DND-41 (cell line): ENCODE results near the gene NCAPD2.

Experiments used
- ATAC-seq: fragments of 200-7000 bp; cut with Tn5 transposase; 3 replicates; pipeline ENCODE4 v1.9.1; 2021; ENCODE audit warnings: low read depth; ENCODE audit not compliant: insufficient read depth
- DNase-seq: peaks from one replicate; pipeline ENCODE4 v3.0.0-alpha.2; 2020
- H2AFZ ChIP-seq: 2 replicates; pipeline ENCODE4 v1.6.0; 2012; ENCODE audit warnings: low read depth, low read length
- H3K27ac ChIP-seq: 2 replicates; pipeline ENCODE4 v1.5.1; 2012; ENCODE audit warnings: low read length, inconsistent platforms
- H3K27me3 ChIP-seq: fragments of 200-600 bp; sonication (generic); 2 replicates; pipeline ENCODE4 v1.6.0; 2012; ENCODE audit warnings: low read length, mild to moderate bottlenecking, inconsistent platforms; ENCODE audit not compliant: insufficient read depth, poor library complexity
- H3K36me3 ChIP-seq: 2 replicates; pipeline ENCODE4 v1.5.1; 2012; ENCODE audit warnings: low read length, inconsistent platforms; ENCODE audit not compliant: insufficient read depth
- H3K4me1 ChIP-seq: 2 replicates; pipeline ENCODE4 v1.5.1; 2012; ENCODE audit warnings: mild to moderate bottlenecking, low read length; ENCODE audit not compliant: insufficient read depth
- H3K4me2 ChIP-seq: 2 replicates; pipeline ENCODE4 v1.6.0; 2012; ENCODE audit warnings: mild to moderate bottlenecking, moderate library complexity, low read length, inconsistent platforms; ENCODE audit not compliant: insufficient read depth
- H3K4me3 ChIP-seq, 2 experiments: fragments of 200-600 bp in 1 of 2; shearing (Covaris generic) in 1 of 2; 2 replicates each; pipeline ENCODE4 v1.5.1; 2012 to 2016; ENCODE audit warnings: inconsistent platforms in 2 of 2, low read length in 2 of 2, mild to moderate bottlenecking in 2 of 2, low read depth in 1 of 2, moderate library complexity in 1 of 2
- H3K79me2 ChIP-seq: 2 replicates; pipeline ENCODE4 v1.6.0; 2012; ENCODE audit warnings: low read length, inconsistent platforms; ENCODE audit not compliant: insufficient read depth
- H3K9ac ChIP-seq: 2 replicates; pipeline ENCODE4 v1.6.0; 2012; ENCODE audit warnings: low read depth, mild to moderate bottlenecking, inconsistent platforms, low read length, moderate library complexity
- H3K9me3 ChIP-seq: 2 replicates; pipeline ENCODE4 v1.5.1; 2012; ENCODE audit warnings: low read length, moderate library complexity, mild to moderate bottlenecking, inconsistent platforms; ENCODE audit not compliant: insufficient read depth, severe bottlenecking
- H4K20me1 ChIP-seq: 2 replicates; pipeline ENCODE4 v1.6.0; 2012; ENCODE audit warnings: low read length; ENCODE audit not compliant: insufficient read depth
- EZH2 ChIP-seq: IDR thresholded peaks from 3 replicates; pipeline ENCODE4 v1.6.1; 2012; ENCODE audit warnings: borderline replicate concordance, low read depth, mild to moderate bottlenecking, moderate library complexity, low read length, inconsistent platforms; ENCODE audit not compliant: severe bottlenecking
- TF ChIP-seq, protein P1 (sequence below): IDR thresholded peaks from 2 replicates; pipeline ENCODE4 v1.5.1; 2012; ENCODE audit warnings: borderline replicate concordance, low read length, moderate library complexity, mild to moderate bottlenecking; ENCODE audit not compliant: poor library complexity, severe bottlenecking; ENCODE audit errors: extremely low read depth

The NCAPD2 gene

DNA sequence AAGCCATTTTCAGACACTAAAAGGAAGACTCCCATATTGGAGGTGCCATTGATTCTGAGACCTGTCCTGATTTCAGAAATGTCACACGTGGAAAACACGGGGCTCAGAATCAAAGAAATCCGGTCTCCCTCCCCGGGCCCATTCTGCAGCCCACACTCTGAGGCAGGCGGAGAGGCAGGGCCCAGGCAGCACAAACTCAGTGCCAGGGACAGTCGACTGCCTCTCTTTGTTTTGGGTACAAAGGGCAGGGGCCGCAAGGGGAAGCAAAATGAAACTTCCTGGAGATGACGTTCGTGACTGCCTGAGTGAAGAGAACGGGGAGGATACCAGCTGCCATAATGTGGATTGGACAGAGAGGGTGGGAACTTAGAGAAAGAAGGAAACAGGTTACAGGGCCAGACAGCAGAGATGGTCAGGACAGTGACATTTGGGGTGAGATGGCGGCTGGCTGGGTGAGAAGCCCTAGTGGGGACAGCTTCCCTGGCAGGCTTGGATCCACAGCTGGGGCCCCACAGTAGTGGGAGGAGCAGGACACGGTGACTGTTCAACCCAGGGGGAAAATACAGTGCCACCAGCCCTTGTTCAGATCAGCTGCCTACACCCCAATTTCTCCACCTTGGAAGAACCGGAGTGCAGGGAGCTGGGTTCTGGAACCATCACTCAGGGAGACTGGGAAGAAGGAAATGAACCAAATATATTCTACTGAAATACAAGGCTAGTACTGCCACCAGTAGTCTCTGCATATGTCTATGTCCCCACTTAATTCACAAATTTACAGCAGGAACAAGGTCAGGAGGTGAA, 48.5 kb downstream of the NCAPD2 start:
- peak overlapping the region; percentile 51 for H3K27ac ChIP-seq
- no peak overlapping the region for H3K4me2 ChIP-seq

DNA sequence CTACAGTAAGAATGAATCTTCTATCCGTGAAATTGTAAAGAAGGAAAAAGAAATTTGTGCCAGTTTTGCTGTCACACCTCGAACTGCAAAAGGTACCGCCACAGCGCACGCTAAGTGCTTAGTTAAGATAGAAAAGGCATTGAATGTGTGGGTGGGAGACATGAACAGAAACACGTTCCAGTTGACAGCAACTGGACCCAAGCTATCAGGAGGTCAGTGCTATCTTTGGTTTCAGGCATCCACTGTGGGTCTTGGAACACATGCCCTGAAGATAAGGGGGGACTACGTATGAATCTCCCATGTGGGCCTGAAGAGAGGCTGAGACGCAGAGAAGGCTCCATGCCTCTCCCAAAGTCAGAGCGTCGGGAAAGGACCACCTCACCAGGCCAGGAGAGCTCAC, 52.1 kb downstream of the NCAPD2 start:
- peaks cover 74% of the 10 kb centered on the region for H3K36me3 ChIP-seq
- TF ChIP-seq, protein P1, sequence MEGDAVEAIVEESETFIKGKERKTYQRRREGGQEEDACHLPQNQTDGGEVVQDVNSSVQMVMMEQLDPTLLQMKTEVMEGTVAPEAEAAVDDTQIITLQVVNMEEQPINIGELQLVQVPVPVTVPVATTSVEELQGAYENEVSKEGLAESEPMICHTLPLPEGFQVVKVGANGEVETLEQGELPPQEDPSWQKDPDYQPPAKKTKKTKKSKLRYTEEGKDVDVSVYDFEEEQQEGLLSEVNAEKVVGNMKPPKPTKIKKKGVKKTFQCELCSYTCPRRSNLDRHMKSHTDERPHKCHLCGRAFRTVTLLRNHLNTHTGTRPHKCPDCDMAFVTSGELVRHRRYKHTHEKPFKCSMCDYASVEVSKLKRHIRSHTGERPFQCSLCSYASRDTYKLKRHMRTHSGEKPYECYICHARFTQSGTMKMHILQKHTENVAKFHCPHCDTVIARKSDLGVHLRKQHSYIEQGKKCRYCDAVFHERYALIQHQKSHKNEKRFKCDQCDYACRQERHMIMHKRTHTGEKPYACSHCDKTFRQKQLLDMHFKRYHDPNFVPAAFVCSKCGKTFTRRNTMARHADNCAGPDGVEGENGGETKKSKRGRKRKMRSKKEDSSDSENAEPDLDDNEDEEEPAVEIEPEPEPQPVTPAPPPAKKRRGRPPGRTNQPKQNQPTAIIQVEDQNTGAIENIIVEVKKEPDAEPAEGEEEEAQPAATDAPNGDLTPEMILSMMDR = no peak
- no peak for TF ChIP-seq EZH2
- no peak for ATAC-seq

More for the DNA sequence above, 48.5 kb downstream of the NCAPD2 start:
- Histone ChIP-seq H3K4me3 (no peak overlapping the region), H3K9ac (no peak overlapping the region; the same call in 1 of the 2 replicates), H3K27me3 (no peaks in the 10 kb centered on the region), H3K36me3 (peaks cover 65% of the 10 kb centered on the region), H2AFZ (no peak overlapping the region), H3K4me1 (peaks cover 56% of the 10 kb centered on the region), H3K79me2 (peaks cover 6% of the 10 kb centered on the region; the same call in 1 of the 2 replicates), H3K9me3 (no peaks in the 10 kb centered on the region), H4K20me1 (peaks cover 33% of the 10 kb centered on the region)
- ATAC-seq = no peak
- TF ChIP-seq, protein P1 = no peak
- DNase-seq = no peak

DNA sequence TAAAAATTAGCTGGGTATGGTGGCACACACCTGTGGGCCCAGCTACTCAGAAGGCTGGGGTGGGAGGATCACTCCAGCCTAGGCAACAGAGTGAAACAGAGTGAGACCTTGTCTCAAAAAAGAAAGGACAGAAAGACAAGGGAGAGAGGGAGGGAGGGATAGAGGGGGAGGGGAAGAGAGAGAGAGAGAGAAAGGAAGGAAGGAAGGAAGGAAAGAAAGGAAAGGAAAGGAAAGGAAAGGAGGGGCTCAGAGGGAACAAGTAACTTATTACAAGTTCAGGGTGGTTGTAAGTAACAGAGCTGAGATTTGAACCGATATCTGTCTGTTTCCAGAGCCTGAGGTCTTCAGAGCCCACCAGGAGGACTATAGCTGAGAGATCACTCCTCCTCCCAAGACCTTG, 53.7 kb downstream of the NCAPD2 start:
- Histone ChIP-seq H4K20me1 (peaks cover 35% of the 10 kb centered on the region; the same call in 1 of the 2 replicates), H3K27me3 (no peaks in the 10 kb centered on the region), H3K4me2 (no peak overlapping the region), H3K4me3 (no peak overlapping the region), H3K36me3 (peaks cover 82% of the 10 kb centered on the region), H3K79me2 (peaks cover 27% of the 10 kb centered on the region), H3K4me1 (peaks cover 12% of the 10 kb centered on the region), H2AFZ (no peak overlapping the region), H3K9me3 (no peaks in the 10 kb centered on the region), H3K9ac (no peak overlapping the region), H3K27ac (no peak overlapping the region)
- TF ChIP-seq, protein P1 = no peak
- no peak for TF ChIP-seq EZH2
- DNase-seq = no peak
- ATAC-seq = no peak

More for the DNA sequence above, 52.1 kb downstream of the NCAPD2 start:
- no peak overlapping the region for H3K4me2 ChIP-seq
- H3K4me3 ChIP-seq = no peak overlapping the region
- no peak overlapping the region for H2AFZ ChIP-seq
- H3K4me1 ChIP-seq = peaks cover 22% of the 10 kb centered on the region
- H4K20me1 ChIP-seq = peaks cover 25% of the 10 kb centered on the region; the same call in 1 of the 2 replicates
- no peak overlapping the region for H3K9ac ChIP-seq
- H3K9me3 ChIP-seq = no peaks in the 10 kb centered on the region
- no peaks in the 10 kb centered on the region for H3K27me3 ChIP-seq
- peaks cover 12% of the 10 kb centered on the region for H3K79me2 ChIP-seq
- no peak overlapping the region for H3K27ac ChIP-seq
- DNase-seq = no peak
